Activated CD4-positive, alpha-beta T cell treated with anti-CD3 and anti-CD28 coated beads, Interleukin-2, amount 10 ng/mL, durations not matched to agents 7 days and 5 days (primary cell): Measurements from ENCODE around the gene MYO9B. TPM values are rescaled to one million over a fixed set of nuclear protein-coding genes. Genes with fewer than 3 reads are reported as not detected.

Experiments used
- CTCF ChIA-PET: fragments of 350-600 bp; sonication (Branson Sonifier 250); formaldehyde crosslinking; loops from one replicate; lab custom pipeline; 2021; ENCODE audit warnings: antibody characterized with exemption; lab: Charles Lee
- POLR2A ChIA-PET: fragments of 350-600 bp; sonication (Branson Sonifier 250); formaldehyde crosslinking; loops from one replicate; lab custom pipeline; 2021; ENCODE audit warnings: antibody characterized with exemption; lab: Charles Lee
- DNase-seq: peaks from one replicate; pipeline ENCODE4 v3.0.0-alpha.2; 2020
- H3K27ac Mint-ChIP-seq: one replicate; pipeline ENCODE4 v1.8.0; 2021; ENCODE audit warnings: mild to moderate bottlenecking, moderate library complexity, mixed read lengths
- H3K27me3 Mint-ChIP-seq: one replicate; pipeline ENCODE4 v1.8.0; 2021; ENCODE audit warnings: mixed read lengths
- H3K36me3 Mint-ChIP-seq: one replicate; pipeline ENCODE4 v1.8.0; 2021; ENCODE audit warnings: low read depth, mixed read lengths
- H3K4me1 Mint-ChIP-seq: one replicate; pipeline ENCODE4 v1.8.0; 2021; ENCODE audit warnings: mixed read lengths
- H3K4me3 Mint-ChIP-seq: one replicate; pipeline ENCODE4 v1.8.0; 2021; ENCODE audit warnings: mild to moderate bottlenecking, moderate library complexity, mixed read lengths
- H3K9me3 Mint-ChIP-seq: one replicate; pipeline ENCODE4 v1.8.0; 2021; ENCODE audit warnings: mixed read lengths
- total RNA-seq, 2 experiments: library from RNA; stranded (reverse); gene quantifications; one replicate each; pipeline ENCODE4 v1.2.3, GENCODE V29; 2021

The MYO9B gene
- total RNA-seq, 2 experiments from 2014 or later: 217 to 218 TPM

DNA sequence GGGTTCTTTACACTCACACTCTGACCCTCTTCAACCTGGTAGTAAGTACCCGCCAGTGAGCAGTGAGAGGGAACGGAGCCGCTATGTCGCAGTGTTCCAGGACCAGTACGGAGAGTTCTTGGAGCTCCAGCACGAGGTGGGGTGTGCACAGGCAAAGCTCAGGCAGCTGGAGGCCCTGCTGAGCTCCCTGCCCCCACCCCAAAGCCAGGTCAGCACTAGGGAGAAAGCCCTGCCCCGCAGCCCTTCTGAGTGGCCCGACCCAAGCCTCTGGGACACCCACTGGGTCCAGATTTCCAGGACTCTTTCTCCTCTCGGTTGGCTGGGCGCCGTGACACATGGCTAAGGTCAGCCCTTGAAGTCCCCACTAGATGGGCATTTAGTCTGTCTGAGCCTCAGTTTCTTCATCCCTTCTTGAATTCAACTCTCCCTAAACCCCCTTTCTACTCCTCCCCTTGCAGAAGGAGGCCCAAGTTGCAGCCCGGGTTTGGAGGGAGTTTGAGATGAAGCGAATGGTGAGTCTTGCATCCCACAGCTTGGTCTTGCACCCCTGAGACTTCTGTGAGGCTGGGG is 152.3 kb downstream of the MYO9B start:
- peaks cover 8% of the 10 kb centered on the region for H3K4me1 Mint-ChIP-seq
- peak overlapping the region; percentile 19 for H3K4me3 Mint-ChIP-seq
- H3K27ac Mint-ChIP-seq: no peak overlapping the region
- no peak for DNase-seq
- ChIA-PET CTCF (interaction anchor here (2.6 kb wide), 1 partner anchor 8 kb away, joined by 13 read pairs; no protein-coding TSS in a partner anchor), POLR2A (no interaction called here)
- H3K27me3 Mint-ChIP-seq: no peaks in the 10 kb centered on the region
- H3K36me3 Mint-ChIP-seq: peaks cover 5% of the 10 kb centered on the region
- H3K9me3 Mint-ChIP-seq: no peaks in the 10 kb centered on the region

- H3K36me3 Mint-ChIP-seq: peaks cover 5% of the 10 kb centered on the region
- peaks cover 19% of the 10 kb centered on the region for H3K4me1 Mint-ChIP-seq
- ChIA-PET CTCF (interaction anchor here (1.1 kb wide), 1 partner anchor 12 kb away, joined by 3 read pairs; no protein-coding TSS in a partner anchor), POLR2A (no interaction called here)
- no peak overlapping the region for H3K4me3 Mint-ChIP-seq
- no peaks in the 10 kb centered on the region for H3K27me3 Mint-ChIP-seq
- H3K9me3 Mint-ChIP-seq: no peaks in the 10 kb centered on the region
- H3K27ac Mint-ChIP-seq: no peak overlapping the region
- DNase-seq: no peak
These were observed 154.3 kb downstream of the MYO9B start for GRCh38 chr19:17229890-17230289.

DNA sequence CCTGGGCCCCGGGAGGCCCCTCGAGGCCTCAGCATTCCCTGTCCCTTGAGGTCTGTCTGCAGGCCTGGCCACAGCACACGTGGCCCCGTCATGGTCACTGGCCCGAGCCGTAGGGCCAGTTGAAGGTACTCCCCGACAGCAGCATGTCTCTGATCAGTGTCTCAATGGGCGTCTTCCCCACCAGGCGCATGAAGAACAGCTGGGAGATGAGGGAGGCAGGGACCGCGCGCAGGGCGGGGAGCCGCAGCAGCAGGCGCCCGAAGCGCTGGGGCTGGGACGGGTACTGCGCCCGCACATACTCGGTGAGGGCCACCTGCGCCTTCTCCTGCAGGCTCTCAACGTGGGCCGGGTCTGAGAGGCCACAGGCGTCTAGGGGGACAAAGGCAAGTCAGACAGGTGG is 156.7 kb downstream of the MYO9B start:
- H3K27ac Mint-ChIP-seq: no peak overlapping the region
- ChIA-PET CTCF (interaction anchor here (0.6 to 0.8 kb wide), 3 partner anchors 28 to 1846 kb away, joined by 3 read pairs; no protein-coding TSS in a partner anchor), POLR2A (no interaction called here)
- H3K9me3 Mint-ChIP-seq: no peaks in the 10 kb centered on the region
- H3K36me3 Mint-ChIP-seq: peaks cover 5% of the 10 kb centered on the region
- H3K4me1 Mint-ChIP-seq: peaks cover 18% of the 10 kb centered on the region
- H3K27me3 Mint-ChIP-seq: no peaks in the 10 kb centered on the region
- no peak for DNase-seq
- no peak overlapping the region for H3K4me3 Mint-ChIP-seq

DNA sequence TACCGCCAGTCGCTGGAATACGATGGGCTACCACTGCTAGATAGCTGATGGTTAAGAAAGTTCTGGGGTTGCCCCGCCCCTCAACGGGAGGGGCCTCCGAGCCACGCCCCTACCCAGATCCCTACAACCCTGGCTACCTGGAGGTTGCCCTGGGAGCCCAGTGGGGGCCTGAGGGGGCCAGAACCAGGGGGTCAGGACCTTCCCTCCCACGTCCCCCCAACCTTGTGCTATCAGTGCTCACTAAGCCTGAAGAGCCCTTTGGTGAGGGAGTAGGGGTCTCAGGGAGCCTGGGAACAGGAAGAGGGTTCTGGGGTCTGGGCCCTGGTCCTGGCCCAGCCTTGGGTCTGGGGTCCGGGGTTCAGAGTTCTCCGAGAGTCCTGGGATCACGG is 159.3 kb downstream of the MYO9B start:
- CTCF ChIA-PET: interaction anchor here (0.6 to 3.6 kb wide), 10 partner anchors 8 to 863 kb away, joined by 3 to 13 read pairs (median 6); partner anchors contain the start of genes ANKLE1, BABAM1, OCEL1 and USE1
- peak; percentile 63 for DNase-seq
- Mint-ChIP-seq H3K27me3 (no peaks in the 10 kb centered on the region), H3K4me1 (peaks cover 17% of the 10 kb centered on the region), H3K9me3 (no peaks in the 10 kb centered on the region), H3K36me3 (peaks cover 3% of the 10 kb centered on the region), H3K27ac (peak overlapping the region; percentile 80), H3K4me3 (peak overlapping the region; percentile 76)
- POLR2A ChIA-PET: interaction anchor here (0.6 to 1.1 kb wide), 5 partner anchors 9 to 51 kb away, joined by 3 to 6 read pairs (median 4); partner anchors contain the start of gene BABAM1

GRCh38 chr19:17235300-17235970 is 159.9 kb downstream of the MYO9B start:
- peak; percentile 77 for DNase-seq
- Mint-ChIP-seq H3K4me3 (peak overlapping the region; percentile 76), H3K9me3 (no peaks in the 10 kb centered on the region), H3K36me3 (peaks cover 3% of the 10 kb centered on the region), H3K27ac (peak overlapping the region; percentile 80), H3K27me3 (no peaks in the 10 kb centered on the region), H3K4me1 (peaks cover 17% of the 10 kb centered on the region)
- ChIA-PET CTCF (interaction anchor here (1.0 to 3.6 kb wide), 10 partner anchors 9 to 159 kb away, joined by 4 to 13 read pairs (median 6); partner anchors contain the start of genes ANKLE1, BABAM1, OCEL1 and USE1), POLR2A (interaction anchor here (0.6 to 1.1 kb wide), 4 partner anchors 9 to 51 kb away, joined by 3 to 6 read pairs (median 4); no protein-coding TSS in a partner anchor)

- no peak overlapping the region for H3K27ac Mint-ChIP-seq
- peak overlapping the region; percentile 76 for H3K4me3 Mint-ChIP-seq
- DNase-seq: no peak
- H3K4me1 Mint-ChIP-seq: peaks cover 17% of the 10 kb centered on the region
- POLR2A ChIA-PET: interaction anchor here (1.0 to 1.1 kb wide), 2 partner anchors 10 to 52 kb away, joined by 3 read pairs; no protein-coding TSS in a partner anchor
- no peaks in the 10 kb centered on the region for H3K27me3 Mint-ChIP-seq
- no peaks in the 10 kb centered on the region for H3K9me3 Mint-ChIP-seq
- peaks cover 3% of the 10 kb centered on the region for H3K36me3 Mint-ChIP-seq
- CTCF ChIA-PET: interaction anchor here (1.0 to 3.6 kb wide), 11 partner anchors 10 to 160 kb away, joined by 4 to 13 read pairs (median 5); partner anchors contain the start of genes ANKLE1, BABAM1, OCEL1 and USE1
These were observed 160.6 kb downstream of the MYO9B start for GRCh38 chr19:17235971-17236777.

- Mint-ChIP-seq H3K9me3 (no peaks in the 10 kb centered on the region), H3K4me1 (peaks cover 17% of the 10 kb centered on the region), H3K36me3 (peaks cover under 1% of the 10 kb centered on the region), H3K27me3 (no peaks in the 10 kb centered on the region), H3K27ac (no peak overlapping the region), H3K4me3 (no peak overlapping the region)
- ChIA-PET POLR2A (no interaction called here), CTCF (interaction anchor here (1.1 to 3.6 kb wide), 5 partner anchors 10 to 45 kb away, joined by 3 to 13 read pairs (median 4); partner anchors contain the start of genes ANKLE1, BABAM1 and OCEL1)
- no peak for DNase-seq
These were observed 161.4 kb downstream of the MYO9B start for GRCh38 chr19:17236811-17237543.

- no peaks in the 10 kb centered on the region for H3K36me3 Mint-ChIP-seq
- ChIA-PET CTCF (interaction anchor here (0.7 to 3.6 kb wide), 6 partner anchors 11 to 44 kb away, joined by 3 to 13 read pairs (median 4); partner anchors contain the start of genes ANKLE1, BABAM1 and OCEL1), POLR2A (no interaction called here)
- H3K4me3 Mint-ChIP-seq: no peak overlapping the region
- peaks cover 17% of the 10 kb centered on the region for H3K4me1 Mint-ChIP-seq
- no peak for DNase-seq
- no peaks in the 10 kb centered on the region for H3K9me3 Mint-ChIP-seq
- peaks cover 2% of the 10 kb centered on the region for H3K27me3 Mint-ChIP-seq
- H3K27ac Mint-ChIP-seq: no peak overlapping the region
These were observed 162.4 kb downstream of the MYO9B start for GRCh38 chr19:17237747-17238706.

DNA sequence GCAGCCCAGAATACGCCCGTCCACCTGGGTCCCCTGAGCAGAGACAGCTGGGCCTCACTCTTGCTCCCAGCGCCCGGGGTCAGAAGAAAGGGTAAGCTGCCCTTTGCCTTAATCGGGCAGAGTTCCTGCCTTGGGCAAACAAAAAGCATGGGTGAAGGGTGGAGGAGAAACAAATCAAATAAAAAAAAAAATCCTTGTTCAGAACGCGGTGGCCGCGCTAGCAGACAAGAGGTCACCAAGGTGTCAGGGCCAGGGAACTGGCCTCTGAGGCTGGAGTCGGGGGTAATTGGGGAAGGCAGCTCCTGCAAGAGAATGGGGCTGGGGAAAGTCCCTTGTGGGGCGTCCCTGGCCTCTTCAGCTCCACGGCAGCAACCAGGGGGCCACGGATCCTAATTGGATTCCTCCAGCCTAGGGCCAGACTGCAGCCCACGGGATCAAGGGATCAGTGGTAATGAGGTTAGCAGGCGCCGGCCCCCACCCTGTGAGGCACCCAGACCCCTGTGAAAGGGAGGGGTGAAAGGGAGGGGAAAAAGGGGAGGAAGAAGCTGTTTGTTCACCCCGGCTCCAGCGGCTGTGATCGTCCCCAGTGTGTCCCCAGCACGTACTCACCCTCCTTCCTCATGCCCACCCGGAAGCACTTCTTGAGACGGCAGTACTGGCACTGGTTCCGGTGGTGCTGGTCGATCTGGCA is 164.6 kb downstream of the MYO9B start:
- DNase-seq: no peak
- Mint-ChIP-seq H3K4me3 (no peak overlapping the region), H3K27ac (no peak overlapping the region), H3K4me1 (peaks cover 6% of the 10 kb centered on the region), H3K36me3 (no peaks in the 10 kb centered on the region), H3K27me3 (peaks cover 10% of the 10 kb centered on the region), H3K9me3 (no peaks in the 10 kb centered on the region)
- CTCF ChIA-PET: interaction anchor here (0.6 to 1.5 kb wide), 6 partner anchors 11 to 188 kb away, joined by 3 to 5 read pairs (median 3); no protein-coding TSS in a partner anchor
- POLR2A ChIA-PET: no interaction called here

- H3K27me3 Mint-ChIP-seq: peaks cover 10% of the 10 kb centered on the region
- DNase-seq: no peak
- H3K27ac Mint-ChIP-seq: no peak overlapping the region
- no peak overlapping the region for H3K4me3 Mint-ChIP-seq
- no peaks in the 10 kb centered on the region for H3K36me3 Mint-ChIP-seq
- ChIA-PET POLR2A (no interaction called here), CTCF (interaction anchor here (0.8 to 3.3 kb wide), 5 partner anchors 10 to 189 kb away, joined by 3 to 17 read pairs (median 5); partner anchors contain the start of gene OCEL1)
- H3K9me3 Mint-ChIP-seq: no peaks in the 10 kb centered on the region
- H3K4me1 Mint-ChIP-seq: peaks cover 6% of the 10 kb centered on the region
These were observed 165.3 kb downstream of the MYO9B start for GRCh38 chr19:17240826-17241399.
